NCI-H2107 (cell line): ENCODE measurements around the gene THRB.

Source experiments
- DNase-seq: peaks from one replicate; lab custom pipeline; 2025; lab: John Stamatoyannopoulos, UW

Gene THRB

GRCh38 chr3:24512564-24513197 lies 18.0 kb upstream of the THRB start:
- no peak for DNase-seq

GRCh38 chr3:24510030-24510648 lies 15.5 kb upstream of the THRB start:
- no peak for DNase-seq

- no peak for DNase-seq
Measured at GRCh38 chr3:24508423-24508839, 13.8 kb upstream of the THRB start.

- no peak for DNase-seq
Measured at GRCh38 chr3:24507776-24508422, 13.2 kb upstream of the THRB start.

- no peak for DNase-seq
Measured at GRCh38 chr3:24506966-24507775, 12.5 kb upstream of the THRB start.

GRCh38 chr3:24505691-24506550 lies 11.3 kb upstream of the THRB start:
- no peak for DNase-seq

DNA sequence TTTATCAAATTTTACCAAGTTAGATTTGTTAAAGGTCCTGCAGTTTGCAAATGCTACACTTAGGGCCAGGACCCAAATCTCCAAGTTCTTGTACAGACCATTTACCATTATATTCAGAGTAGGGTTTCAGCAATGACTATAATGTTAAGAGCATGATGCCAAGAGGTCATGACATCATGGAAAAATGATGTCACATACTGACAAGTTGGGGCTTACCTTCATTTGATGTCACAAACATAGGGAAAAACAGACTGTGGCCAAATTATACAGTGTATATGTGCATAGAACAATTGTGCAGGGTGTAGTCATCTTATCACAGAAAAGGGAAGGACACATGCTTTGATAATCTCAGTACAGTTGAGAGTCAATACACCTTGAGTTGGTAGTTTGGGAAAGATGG lies 10.1 kb upstream of the THRB start:
- no peak for DNase-seq

DNA sequence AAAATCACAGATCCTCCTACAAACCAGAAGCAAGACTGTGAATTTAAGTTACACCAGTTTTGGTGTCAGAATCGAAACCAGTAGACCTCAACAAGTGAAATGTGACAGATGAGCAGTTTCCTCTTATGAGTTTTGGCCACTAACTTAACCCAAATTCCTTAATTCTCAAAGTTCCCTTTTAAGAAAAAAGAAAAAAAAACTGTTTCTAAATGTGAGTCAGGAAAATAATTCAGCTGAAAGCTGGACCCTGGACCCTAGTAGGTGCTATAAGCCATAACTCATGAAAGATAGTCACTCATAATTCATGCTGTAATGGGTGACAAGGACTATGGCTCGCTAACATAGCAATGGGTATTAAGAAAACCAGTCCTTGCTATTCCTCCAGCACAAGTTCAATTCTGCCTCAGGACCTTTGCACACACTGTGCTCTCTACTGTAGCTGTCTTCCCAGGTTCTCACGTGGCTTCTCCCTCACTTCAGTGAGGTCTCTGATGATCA lies 9.0 kb upstream of the THRB start:
- no peak for DNase-seq

DNA sequence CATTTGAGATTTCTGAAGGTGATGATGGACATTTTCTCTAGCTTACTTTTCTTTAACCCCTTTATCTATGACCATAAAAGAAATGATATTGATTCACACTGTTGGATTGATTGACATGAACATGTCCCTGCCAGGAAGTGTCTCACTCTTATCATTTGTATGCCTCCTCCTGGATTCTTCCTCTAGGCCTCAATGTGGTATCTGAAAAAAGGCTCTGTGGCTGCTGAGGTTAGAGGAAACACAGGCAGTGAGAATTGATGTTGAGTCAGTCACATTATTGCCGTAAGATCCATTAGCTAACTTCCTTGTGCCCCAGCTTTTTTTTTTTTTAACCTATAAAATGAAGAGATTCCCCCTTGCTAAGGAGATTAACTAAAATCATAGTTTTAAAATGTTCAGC lies 8.0 kb upstream of the THRB start:
- no peak for DNase-seq

GRCh38 chr3:24500806-24501205 lies 6.2 kb upstream of the THRB start:
- no peak for DNase-seq

- DNase-seq, result no peak
Measured at GRCh38 chr3:24499991-24500390, 5.3 kb upstream of the THRB start.

DNA sequence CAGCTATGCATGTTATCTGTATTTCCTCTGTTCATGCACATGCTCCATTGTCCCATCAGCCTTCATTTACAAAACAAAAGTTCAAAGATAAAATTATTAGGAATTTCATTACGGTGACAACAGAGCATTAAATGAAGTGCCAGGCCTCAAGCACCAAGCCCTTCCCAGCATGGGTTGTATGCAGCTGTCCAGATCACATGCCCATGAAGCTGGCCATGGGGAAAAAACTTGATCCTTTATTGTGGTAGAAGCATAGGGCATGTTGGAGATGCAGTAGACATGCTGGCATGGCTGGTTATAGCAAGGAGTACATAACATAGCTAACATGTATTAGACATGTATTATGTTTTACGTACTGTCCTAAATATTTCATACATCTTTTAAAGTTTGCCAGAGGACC lies 4.1 kb upstream of the THRB start:
- DNase-seq, result no peak

- DNase-seq, result no peak
Measured at GRCh38 chr3:24498391-24498790, 3.7 kb upstream of the THRB start.

DNA sequence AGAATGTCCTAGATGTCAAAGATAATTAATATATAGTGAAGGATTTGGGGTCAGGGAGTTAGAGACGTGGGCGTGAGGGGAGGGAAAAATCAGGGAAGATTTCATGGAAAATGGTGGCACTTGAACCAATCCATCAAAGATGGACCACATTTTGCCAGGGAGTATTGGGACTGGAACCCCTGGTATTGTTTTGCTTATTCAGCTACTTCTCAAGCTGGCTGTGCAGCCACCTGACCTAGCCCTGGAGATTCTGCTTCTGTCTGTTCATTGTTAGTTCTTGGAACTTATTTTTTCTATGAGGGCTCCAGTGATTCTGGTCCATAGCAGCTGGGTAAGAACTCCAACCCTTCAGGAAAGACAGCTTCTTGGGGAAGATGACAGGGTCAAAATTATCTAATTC lies 3.3 kb upstream of the THRB start:
- no peak for DNase-seq

GRCh38 chr3:24496529-24497482 lies 2.2 kb upstream of the THRB start:
- no peak for DNase-seq

DNA sequence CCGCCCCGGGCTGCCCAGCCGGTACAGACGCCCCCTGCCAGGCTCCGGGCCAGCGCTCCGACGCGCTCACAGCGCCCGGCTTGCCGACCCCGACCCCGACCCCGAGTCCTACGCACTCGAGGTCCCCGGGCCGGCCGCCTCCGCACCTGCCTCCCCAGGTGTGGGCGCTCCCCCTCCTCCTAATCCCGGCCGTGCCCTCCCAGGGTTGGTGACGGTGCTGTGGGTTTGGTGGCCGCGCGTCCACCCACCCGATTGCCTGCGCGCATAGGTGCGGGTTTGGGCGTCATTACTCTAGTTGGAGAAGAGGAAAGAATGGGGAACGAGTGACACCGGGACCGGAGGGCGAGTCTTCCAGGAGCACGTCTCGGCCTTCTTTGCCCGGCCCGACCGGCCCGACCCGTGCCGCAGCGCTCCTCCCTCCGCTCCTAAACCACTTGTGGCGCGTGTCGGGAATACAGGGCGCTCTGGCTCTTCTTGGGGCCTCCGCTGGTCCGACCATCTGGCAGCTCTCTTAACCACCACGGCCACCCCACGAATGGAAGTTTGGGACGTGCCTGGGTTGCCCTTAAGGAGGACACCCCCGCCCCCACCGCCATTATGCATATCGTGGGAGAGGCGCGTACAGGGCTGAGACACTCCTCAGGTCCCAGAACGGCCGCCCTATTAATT lies 810 bp upstream of the THRB start:
- no peak for DNase-seq

DNA sequence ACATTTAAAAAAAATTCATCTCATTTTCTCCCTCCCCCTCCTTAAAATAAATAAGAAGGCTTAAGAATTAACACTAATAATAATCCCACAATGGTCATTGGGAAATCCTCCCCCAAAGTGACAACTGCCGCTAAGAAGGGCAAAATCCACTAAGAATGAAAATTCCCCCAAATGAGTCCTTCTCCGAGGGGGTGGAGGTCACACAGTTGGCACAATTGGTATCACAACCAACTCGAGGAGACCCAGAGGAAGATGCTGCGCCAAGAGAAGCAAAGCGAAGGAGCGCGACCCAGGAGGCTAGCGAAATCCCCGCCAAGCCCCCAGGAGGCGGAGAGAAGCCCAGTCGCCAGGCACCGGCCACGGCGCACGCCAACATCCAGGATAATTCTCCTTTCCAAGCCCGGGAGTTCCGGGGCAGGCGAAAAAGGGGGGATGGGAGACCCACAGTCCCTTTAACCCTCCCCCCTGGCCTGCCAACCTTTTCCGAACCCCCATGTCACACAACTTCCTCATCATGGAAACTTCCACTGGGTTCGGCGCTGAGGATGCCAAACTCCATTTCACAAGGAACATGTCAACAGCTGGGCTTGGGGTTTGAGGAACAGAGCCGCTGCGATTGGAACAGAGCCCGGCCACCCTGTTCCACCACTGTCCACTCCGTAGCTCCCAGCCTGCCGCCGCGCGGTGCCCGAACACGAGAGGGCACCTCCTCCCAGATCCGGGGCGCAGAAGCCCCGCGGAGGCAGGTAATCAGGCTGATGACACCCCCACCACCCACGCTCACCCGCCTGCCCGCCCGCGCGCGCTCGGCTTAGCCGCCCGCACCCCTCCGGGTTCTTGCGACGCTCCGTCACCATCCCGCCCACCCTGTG lies 668 bp downstream of the THRB start:
- no peak for DNase-seq

DNA sequence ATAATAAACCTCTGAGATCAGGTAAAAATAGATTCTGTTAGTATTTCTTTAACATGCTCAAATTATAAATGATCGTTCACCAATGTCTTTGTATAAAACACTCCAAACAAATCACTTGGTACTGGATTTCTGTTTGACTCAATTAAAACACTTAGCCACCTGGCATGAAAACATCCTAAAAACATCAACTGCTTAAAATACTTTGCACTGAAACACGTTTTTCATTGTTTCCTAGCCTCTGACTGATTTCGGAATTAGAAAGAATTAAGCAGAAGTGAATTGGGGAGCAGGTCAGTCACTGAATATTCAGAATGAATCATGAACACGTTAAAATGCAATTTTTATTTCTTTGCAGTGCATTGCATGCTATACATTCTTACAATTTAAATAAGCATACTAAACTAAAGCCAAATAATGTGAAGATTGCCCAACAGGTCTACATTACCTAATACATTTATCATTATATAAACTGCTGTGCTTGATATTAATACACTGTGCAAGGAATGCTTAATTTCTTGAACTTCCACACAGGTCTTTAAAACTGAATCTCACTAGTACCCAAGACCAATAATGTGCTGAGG lies 1.6 kb downstream of the THRB start:
- no peak for DNase-seq

- no peak for DNase-seq
Measured at GRCh38 chr3:24490151-24490550, 4.5 kb downstream of the THRB start.
